H1 (cell line): Measurements from ENCODE around the gene AGBL4. TPM values are rescaled to one million over a fixed set of nuclear protein-coding genes. Genes with fewer than 3 reads are reported as not detected.

Source experiments
- CTCF ChIA-PET: fragments of 300-600 bp; sonication (Branson Sonifier 250); formaldehyde crosslinking; loops from one replicate; lab custom pipeline; 2021; ENCODE audit not compliant: partially characterized antibody; lab: Charles Lee
- POLR2A ChIA-PET: fragments of 300-600 bp; sonication (Branson Sonifier 250); formaldehyde crosslinking; loops from one replicate; lab custom pipeline; 2021; ENCODE audit warnings: inconsistent platforms; ENCODE audit not compliant: partially characterized antibody; lab: Charles Lee
- DNase-seq, 2 experiments: peaks; one replicate each; pipeline versions ENCODE4 v3.0.0 to v3.0.0-alpha.2; 2010 to 2022; ENCODE audit warnings: low spot score in 2 of 2, low read depth in 1 of 2, mixed read lengths in 1 of 2
- FAIRE-seq: peaks from 2 replicates; lab custom pipeline; 2011; peaks lifted over from hg19 to GRCh38; lab: Jason Lieb, UNC
- H2AFZ ChIP-seq: 2 replicates; pipeline ENCODE4 v1.8.1; 2012; ENCODE audit warnings: low read length, inconsistent platforms
- H2AK5ac ChIP-seq: 2 replicates; pipeline ENCODE4 v1.6.1; 2013; ENCODE audit warnings: low read depth, low read length
- H2BK120ac ChIP-seq: replicated peaks from 2 replicates; pipeline ENCODE3; 2013; ENCODE audit warnings: low read depth, low read length, inconsistent platforms
- H2BK12ac ChIP-seq: 2 replicates; pipeline ENCODE4 v1.6.1; 2013; ENCODE audit warnings: low read depth, low read length
- H2BK15ac ChIP-seq: 2 replicates; pipeline ENCODE4 v1.6.1; 2013; ENCODE audit warnings: low read length
- H2BK20ac ChIP-seq: 2 replicates; pipeline ENCODE4 v1.6.1; 2013; ENCODE audit warnings: low read length
- H2BK5ac ChIP-seq: 2 replicates; pipeline ENCODE4 v1.6.1; 2013; ENCODE audit warnings: low read depth, low read length
- H3K14ac ChIP-seq: 2 replicates; pipeline ENCODE4 v1.6.1; 2013; ENCODE audit warnings: inconsistent platforms; ENCODE audit not compliant: insufficient read length
- H3K18ac ChIP-seq: 2 replicates; pipeline ENCODE4 v1.6.1; 2013; ENCODE audit warnings: low read length; ENCODE audit errors: extremely low read depth
- H3K23ac ChIP-seq: 2 replicates; pipeline ENCODE4 v1.6.1; 2013; ENCODE audit warnings: inconsistent platforms; ENCODE audit not compliant: insufficient read length
- H3K23me2 ChIP-seq: 2 replicates; pipeline ENCODE4 v1.6.1; 2013; ENCODE audit warnings: low read depth, low read length
- H3K27ac ChIP-seq: 2 replicates; pipeline ENCODE4 v1.6.1; 2011; ENCODE audit warnings: low read depth, low read length, inconsistent platforms
- H3K27me3 ChIP-seq, 4 experiments: replicated peaks in 1 of 4; 1 replicate in 1 of 4; 2 replicates in 3 of 4; pipeline versions ENCODE4 v1.6.1 to v1.8.1; 2011 to 2013; ENCODE audit warnings: low read length in 3 of 4, mild to moderate bottlenecking in 3 of 4, inconsistent platforms in 2 of 4, mixed read lengths in 2 of 4, moderate library complexity in 1 of 4; ENCODE audit not compliant: control insufficient read depth in 3 of 4, insufficient read depth in 3 of 4; ENCODE audit errors: extremely low read depth in 1 of 4
- H3K36me3 ChIP-seq, 4 experiments: 2 replicates each; pipeline versions ENCODE4 v1.6.1 to v1.8.1; 2011 to 2013; ENCODE audit warnings: mild to moderate bottlenecking in 4 of 4, low read length in 3 of 4, moderate library complexity in 2 of 4, control low read depth in 1 of 4, inconsistent platforms in 1 of 4; ENCODE audit not compliant: insufficient read depth in 4 of 4, control insufficient read depth in 2 of 4
- H3K4ac ChIP-seq: replicated peaks from 2 replicates; pipeline ENCODE3; 2013; ENCODE audit warnings: low read length, low read depth, mixed read lengths, inconsistent platforms; ENCODE audit not compliant: insufficient read length
- H3K4me1 ChIP-seq, 4 experiments: replicated peaks in 1 of 4; 1 replicate in 1 of 4; 2 replicates in 3 of 4; pipeline versions ENCODE4 v1.6.1 to v1.8.1; 2011 to 2013; ENCODE audit warnings: low read length in 3 of 4, inconsistent platforms in 2 of 4, mixed read lengths in 1 of 4; ENCODE audit not compliant: insufficient read depth in 4 of 4, control insufficient read depth in 3 of 4
- H3K4me2 ChIP-seq, 2 experiments: 2 replicates each; pipeline versions ENCODE4 v1.6.1 to v1.8.1; 2011 to 2013; ENCODE audit warnings: low read depth in 2 of 2, low read length in 2 of 2, control low read depth in 1 of 2, inconsistent platforms in 1 of 2, mild to moderate bottlenecking in 1 of 2; ENCODE audit not compliant: insufficient read depth in 1 of 2
- H3K4me3 ChIP-seq, 4 experiments: fragments of 200-600, 300-600 bp in 1 of 4; sonication (generic), shearing (Covaris generic), sonication (Bioruptor Twin) in 1 of 4; 2 replicates each; pipeline versions ENCODE4 v1.5.1 to v1.8.1; 2011 to 2016; ENCODE audit warnings: low read length in 4 of 4, low read depth in 3 of 4, control low read depth in 2 of 4, inconsistent platforms in 2 of 4, mild to moderate bottlenecking in 2 of 4, mixed read lengths in 1 of 4, moderate library complexity in 1 of 4; ENCODE audit not compliant: insufficient read depth in 2 of 4; ENCODE audit errors: extremely low read depth in 1 of 4
- H3K56ac ChIP-seq: replicated peaks from 2 replicates; pipeline ENCODE3; 2013; ENCODE audit warnings: low read depth, mild to moderate bottlenecking, mixed read lengths, low read length, inconsistent platforms; ENCODE audit not compliant: insufficient read length
- H3K79me1 ChIP-seq: 2 replicates; pipeline ENCODE4 v1.6.1; 2013; ENCODE audit warnings: low read depth, low read length, control low read depth
- H3K79me2 ChIP-seq, 2 experiments: 2 replicates each; pipeline versions ENCODE4 v1.6.1 to v1.8.1; 2012 to 2013; ENCODE audit warnings: low read length in 2 of 2, mild to moderate bottlenecking in 2 of 2, inconsistent platforms in 1 of 2; ENCODE audit not compliant: insufficient read depth in 2 of 2, control insufficient read depth in 1 of 2
- H3K9ac ChIP-seq, 4 experiments: replicated peaks in 1 of 4; 1 replicate in 1 of 4; 2 replicates in 3 of 4; pipeline versions ENCODE4 v1.6.1 to v1.8.1; 2011 to 2013; ENCODE audit warnings: low read depth in 3 of 4, low read length in 3 of 4, control low read depth in 2 of 4, mild to moderate bottlenecking in 2 of 4, moderate library complexity in 2 of 4, inconsistent platforms in 1 of 4; ENCODE audit errors: extremely low read depth in 1 of 4
- H3K9me3 ChIP-seq, 2 experiments: 2 replicates each; pipeline versions ENCODE4 v1.6.1 to v1.8.1; 2012 to 2013; ENCODE audit warnings: mild to moderate bottlenecking in 2 of 2, moderate library complexity in 2 of 2, control low read depth in 1 of 2, inconsistent platforms in 1 of 2, low read depth in 1 of 2, low read length in 1 of 2, mixed read lengths in 1 of 2; ENCODE audit not compliant: insufficient read depth in 2 of 2
- H4K20me1 ChIP-seq, 2 experiments: replicated peaks in 1 of 2; 2 replicates each; pipeline versions ENCODE3 to v1.8.1; 2011 to 2013; ENCODE audit warnings: inconsistent platforms in 2 of 2, low read length in 2 of 2, mild to moderate bottlenecking in 1 of 2; ENCODE audit not compliant: insufficient read depth in 2 of 2, control insufficient read depth in 1 of 2
- H4K5ac ChIP-seq: 2 replicates; pipeline ENCODE4 v1.6.1; 2013; ENCODE audit warnings: low read length, low read depth, mixed read lengths, inconsistent platforms; ENCODE audit not compliant: insufficient read length
- H4K8ac ChIP-seq: 2 replicates; pipeline ENCODE4 v1.8.0; 2013; ENCODE audit warnings: mild to moderate bottlenecking, moderate library complexity, low read length, inconsistent platforms; ENCODE audit not compliant: insufficient read depth; ENCODE audit errors: extremely low read depth
- H4K91ac ChIP-seq: replicated peaks from 2 replicates; pipeline ENCODE3; 2013; ENCODE audit warnings: low read length, mixed read lengths, inconsistent platforms; ENCODE audit not compliant: insufficient read length
- BACH1 ChIP-seq: IDR thresholded peaks from 2 replicates; pipeline ENCODE4 v1.6.1; 2012; ENCODE audit warnings: low read length, improper control_type of control experiment
- WGBS, 2 experiments: shearing (Covaris generic) in 1 of 2; methylation state at CpG; one replicate each; pipeline versions ENCODE4 v1.1.6 to v1.1.7; 2013 to 2015; ENCODE audit warnings: low lambda C conversion rate in 2 of 2, mixed read lengths in 2 of 2, inconsistent platforms in 1 of 2, low coverage in 1 of 2, missing lambda C conversion rate in 1 of 2; ENCODE audit not compliant: insufficient replicate concordance in 2 of 2, insufficient coverage in 1 of 2, insufficient read length in 1 of 2; ENCODE audit errors: extremely low coverage in 1 of 2, missing lambda C conversion rate in 1 of 2; 5-methylcytosine and 5-hydroxymethylcytosine counted together
- polyA plus RNA-seq, 7 experiments: library from polyadenylated mRNA; depleted of rRNA in 3 of 7; stranded (reverse) in 5 of 7; unstranded in 2 of 7; fragments of >200 nt in 5 of 7; fragments of 200-250 nt in 2 of 7; gene quantifications; 1 replicate in 5 of 7; 2 replicates in 1 of 7; 4 replicates in 1 of 7; pipeline versions ENCODE4 v1.2.1 to v1.2.3, GENCODE V29; 2011 to 2013; ENCODE audit warnings: missing spikeins in 2 of 7, mixed read lengths in 2 of 7
- total RNA-seq: library from RNA; stranded (reverse); fragmentation: NEBNext Ultra II Directional; extraction: Animal tissue kit (Norgen Biotek cat#: 25700); gene quantifications from 2 replicates; pipeline ENCODE4 v1.2.1, GENCODE V29; 2021
- TF ChIP-seq, protein P1 (sequence below): IDR thresholded peaks from 2 replicates; pipeline ENCODE4 v1.6.1; 2012; ENCODE audit warnings: inconsistent platforms

Gene AGBL4
- total and polyA plus RNA-seq, 2 of the 8 experiments (the other 6 are each of a cell fraction or from before 2014, with no cell fraction given) = 0.41 to 0.45 TPM

DNA sequence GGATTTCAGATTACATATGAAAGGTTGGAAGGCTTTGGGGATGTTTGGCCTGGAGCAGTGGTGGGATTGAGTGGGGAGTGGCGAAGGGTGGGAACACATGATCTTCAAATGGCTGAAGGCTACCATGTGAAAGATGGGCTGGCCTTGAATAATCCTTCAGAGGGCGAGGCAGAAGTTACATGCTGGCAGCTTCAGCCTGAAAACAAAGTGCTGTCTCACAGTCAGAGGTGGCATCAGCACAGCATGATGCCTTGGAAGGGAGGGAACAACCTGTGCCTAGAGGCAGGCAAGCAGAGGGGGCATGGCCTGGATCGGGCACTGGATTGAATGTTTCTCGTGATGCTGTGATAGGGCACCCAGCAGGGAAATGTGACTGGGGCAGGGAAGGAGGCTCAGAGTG is 1377.9 kb downstream of the AGBL4 start:
- CTCF ChIA-PET = interaction anchor here (1.4 to 2.9 kb wide), 3 partner anchors 10 to 42 kb away, joined by 3 to 15 read pairs (median 3); no protein-coding TSS in a partner anchor

More for the DNA sequence above, 1377.9 kb downstream of the AGBL4 start:
- Histone ChIP-seq H3K4me1 (peaks cover 0 to 4% (median 2%) of the 10 kb centered on the region in 4 experiments; a peak in 2 of 7 replicates), H3K9me3 (no peaks in the 10 kb centered on the region), H2BK20ac (no peak overlapping the region), H3K4me3 (no peak overlapping the region), H4K5ac (no peak overlapping the region), H3K14ac (no peak overlapping the region), H3K56ac (no peak overlapping the region), H4K20me1 (no peaks in the 10 kb centered on the region), H2BK12ac (no peak overlapping the region), H3K9ac (no peak overlapping the region), H2BK5ac (no peak overlapping the region), H3K36me3 (no peaks in the 10 kb centered on the region), H4K8ac (no peak overlapping the region), H2BK120ac (no peak overlapping the region), H3K23ac (no peak overlapping the region), H3K79me2 (no peaks in the 10 kb centered on the region), H3K4me2 (peak overlapping the region in 1 of 2 experiments; percentile 28; a peak in 1 of 4 replicates), H2AFZ (no peak overlapping the region), H3K79me1 (no peaks in the 10 kb centered on the region), H3K18ac (no peak overlapping the region), H3K4ac (no peak overlapping the region), H3K27ac (no peak overlapping the region), H2AK5ac (no peak overlapping the region), H3K27me3 (no peaks in the 10 kb centered on the region), H2BK15ac (no peak overlapping the region), H4K91ac (no peak overlapping the region), H3K23me2 (no peaks in the 10 kb centered on the region)
- no peak for FAIRE-seq
- DNase-seq = no peak
- 80% methylated on average over 4 of the region's 4 CpGs; no CpG with 5 or more reads in 1 of the 2 experiments for WGBS, 2 experiments
- POLR2A ChIA-PET = no interaction called here
- no peak for TF ChIP-seq BACH1
- TF ChIP-seq, protein P1, sequence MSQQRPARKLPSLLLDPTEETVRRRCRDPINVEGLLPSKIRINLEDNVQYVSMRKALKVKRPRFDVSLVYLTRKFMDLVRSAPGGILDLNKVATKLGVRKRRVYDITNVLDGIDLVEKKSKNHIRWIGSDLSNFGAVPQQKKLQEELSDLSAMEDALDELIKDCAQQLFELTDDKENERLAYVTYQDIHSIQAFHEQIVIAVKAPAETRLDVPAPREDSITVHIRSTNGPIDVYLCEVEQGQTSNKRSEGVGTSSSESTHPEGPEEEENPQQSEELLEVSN = peak; percentile 28; the same call in 1 of the 2 replicates
